ENCODE results near the gene ADAM12. TPM values are rescaled to one million over a fixed set of nuclear protein-coding genes. Genes with fewer than 3 reads are reported as not detected.

Gene ADAM12
- total RNA-seq, 1 experiment from 2014 or later: 0.24 TPM

- H4K5ac ChIP-seq (ENCODE audit: insufficient read length, low read depth, low read length): no peak overlapping the region
- H3K4me1 ChIP-seq (ENCODE audit: insufficient read depth, low read length): peaks cover 6% of the 10 kb centered on the region
- no peak overlapping the region for H2BK120ac ChIP-seq (ENCODE audit: low read depth, low read length, poor library complexity, severe bottlenecking)
- no peaks in the 10 kb centered on the region for H3K27me3 ChIP-seq (ENCODE audit: insufficient read depth, low read length)
- no peak overlapping the region for H3K4ac ChIP-seq (ENCODE audit: low read depth, low read length)
- no peak overlapping the region for H3K56ac ChIP-seq (ENCODE audit: insufficient read length, low read depth, low read length)
- H3K4me2 ChIP-seq (ENCODE audit: insufficient read depth, insufficient read length, low read length): no peak overlapping the region
- H4K91ac ChIP-seq (ENCODE audit: insufficient read length, low read depth, low read length): no peak overlapping the region
- no peak overlapping the region for H2BK5ac ChIP-seq (ENCODE audit: insufficient read length, low read length)
- no peak overlapping the region for H3K18ac ChIP-seq (ENCODE audit: insufficient read length, low read depth, low read length)
- H3K14ac ChIP-seq (ENCODE audit: insufficient read depth, low read length): no peak overlapping the region
- no peak overlapping the region for H2AK5ac ChIP-seq (ENCODE audit: insufficient read length, low read length)
- Mint-ChIP-seq H3K9me3 (peaks cover 2 to 3% of the 10 kb centered on the region in 2 experiments; a peak in 3 of 5 replicates), H3K4me3 (no peak overlapping the region), H3K27me3 (ENCODE audit: low read depth) (no peaks in the 10 kb centered on the region; the same call in none of the 2 replicates), H3K4me1 (peaks cover 10 to 12% of the 10 kb centered on the region in 2 experiments), H3K27ac (no peak overlapping the region), H3K36me3 (ENCODE audit: insufficient read depth in 1 of 3, low read depth in 3 of 3) (peaks cover 0 to 2% (median 2%) of the 10 kb centered on the region in 3 experiments; a peak in 3 of 7 replicates)
- H4K20me1 ChIP-seq (ENCODE audit: control insufficient read depth, insufficient read depth, insufficient read length): no peaks in the 10 kb centered on the region
- no peak for DNase-seq
- TF ChIP-seq CTCF (conservative IDR thresholded peaks at IDR 0.05): no peak
- no peak overlapping the region for H3K23ac ChIP-seq (ENCODE audit: insufficient read length, low read depth, low read length)
- no peak overlapping the region for H4K8ac ChIP-seq (replicated peaks; ENCODE audit: insufficient read length, low read depth, low read length)
- no peak overlapping the region for H2BK15ac ChIP-seq (ENCODE audit: low read depth, low read length)
- no peak overlapping the region for H3T11ph ChIP-seq (ENCODE audit: low read length)
- H2BK20ac ChIP-seq (ENCODE audit: low read depth, low read length, poor library complexity, severe bottlenecking): no peak overlapping the region
- H2AFZ ChIP-seq (ENCODE audit: low read length): no peak overlapping the region
- no peak overlapping the region for H3K9ac ChIP-seq (ENCODE audit: extremely low read depth, insufficient read length, low read length)
- H3K9me3 ChIP-seq (ENCODE audit: control insufficient read depth, low read depth, low read length): no peaks in the 10 kb centered on the region
- no peaks in the 10 kb centered on the region for H3K79me1 ChIP-seq (ENCODE audit: insufficient read depth, low read depth, low read length, poor library complexity, severe bottlenecking)
- H3K27ac ChIP-seq (ENCODE audit: insufficient read length, low read depth, low read length): no peak overlapping the region
- WGBS (ENCODE audit: extremely low coverage, insufficient read length, low lambda C conversion rate): no CpG with 5 or more reads among the region's 6 CpGs
- no peaks in the 10 kb centered on the region for H3K23me2 ChIP-seq (ENCODE audit: insufficient read length, low read depth, low read length, poor library complexity, severe bottlenecking)
- H2BK12ac ChIP-seq (ENCODE audit: insufficient read length, low read depth, low read length): no peak overlapping the region
- no peaks in the 10 kb centered on the region for H3K79me2 ChIP-seq (ENCODE audit: insufficient read depth, low read length)
These were observed 37.3 kb downstream of the ADAM12 start for GRCh38 chr10:126351021-126351420.

All from H9 (cell line).